ENCODE measurements around the gene LGI4.
A peak's percentile ranks its signal among the peaks of the same experiment; 100 is the strongest.
"Not testable (repeated sequence)": the region's sequence is repeated elsewhere in the genome, so short reads cannot be mapped to it uniquely, and the experiment has no call there.

The LGI4 gene

DNA sequence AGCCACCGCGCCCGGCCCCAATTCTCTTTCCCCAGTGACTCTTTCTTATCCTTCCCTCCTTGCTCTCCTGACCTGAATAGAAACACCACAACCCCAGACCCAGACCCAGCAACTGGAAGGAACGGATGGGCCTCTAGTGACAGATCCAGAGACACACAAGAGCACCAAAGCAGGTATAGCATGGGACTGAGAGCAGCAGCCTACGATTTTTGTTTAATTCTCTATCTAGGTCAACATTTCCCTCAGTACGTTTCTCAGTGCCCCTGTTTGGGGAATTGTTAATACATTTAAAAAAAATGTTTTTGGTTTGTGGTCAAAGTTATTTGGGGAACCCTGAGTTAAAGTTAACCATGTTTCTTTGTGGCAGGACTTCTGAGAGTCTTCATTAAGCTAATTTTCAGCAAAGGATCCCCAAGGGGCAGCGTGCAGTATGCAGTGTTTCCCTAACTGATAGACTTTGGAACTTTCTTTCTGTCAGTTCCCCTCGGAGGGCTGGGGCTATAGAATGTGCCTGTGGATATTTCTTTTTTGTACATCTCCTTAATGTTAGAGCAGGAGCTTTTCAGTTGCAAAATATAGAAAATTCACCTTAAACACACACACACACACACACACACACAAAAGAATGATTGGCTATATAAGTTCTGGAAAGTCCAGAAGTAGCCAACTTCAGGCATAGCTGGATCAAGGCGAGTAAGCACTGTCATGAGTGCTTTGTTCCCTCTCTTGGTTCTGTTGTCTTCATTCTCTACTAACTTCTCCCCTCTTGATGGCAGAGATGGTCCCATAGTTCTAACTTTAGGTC, 26.0 kb upstream of the LGI4 start:
- DNase-seq = no peak

DNA sequence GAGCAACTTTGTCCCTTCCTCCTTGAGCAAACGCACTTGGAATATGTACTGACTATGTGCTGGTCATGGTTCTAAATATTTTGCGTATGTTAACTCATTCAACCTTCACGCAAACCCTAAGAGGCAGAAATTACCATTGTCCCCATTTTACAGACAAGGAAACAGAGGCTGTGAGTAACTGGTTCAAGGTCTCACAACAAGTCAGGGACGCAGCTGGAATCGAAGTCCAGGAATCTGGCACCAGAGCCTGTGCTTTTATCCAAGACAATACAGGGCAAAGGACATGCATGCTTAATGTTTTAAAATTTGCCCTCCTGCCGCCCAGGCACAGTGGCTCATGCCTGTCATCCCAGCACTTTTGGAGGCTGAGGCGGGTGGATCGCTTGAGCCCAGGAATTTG, 24.7 kb upstream of the LGI4 start:
- no peak for DNase-seq

DNA sequence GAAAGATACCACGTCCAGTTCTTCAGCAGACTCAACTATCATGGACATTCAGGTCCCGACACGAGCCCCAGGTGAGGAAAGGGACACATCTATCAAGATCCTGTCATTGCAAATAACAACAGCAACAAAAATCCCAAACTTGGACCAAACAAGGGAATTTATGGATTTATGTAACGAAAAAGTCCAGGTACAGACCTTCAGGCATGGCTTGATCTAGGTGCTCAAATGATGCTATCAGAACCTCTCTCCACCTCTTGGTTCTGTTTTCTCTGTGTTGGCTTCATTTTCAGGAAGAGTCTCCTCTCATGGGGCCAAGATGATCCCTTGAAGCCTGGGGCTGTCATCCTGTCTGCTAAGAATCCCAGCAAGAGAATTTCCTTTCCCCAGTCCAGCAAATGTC, 22.6 kb upstream of the LGI4 start:
- DNase-seq = no peak

DNA sequence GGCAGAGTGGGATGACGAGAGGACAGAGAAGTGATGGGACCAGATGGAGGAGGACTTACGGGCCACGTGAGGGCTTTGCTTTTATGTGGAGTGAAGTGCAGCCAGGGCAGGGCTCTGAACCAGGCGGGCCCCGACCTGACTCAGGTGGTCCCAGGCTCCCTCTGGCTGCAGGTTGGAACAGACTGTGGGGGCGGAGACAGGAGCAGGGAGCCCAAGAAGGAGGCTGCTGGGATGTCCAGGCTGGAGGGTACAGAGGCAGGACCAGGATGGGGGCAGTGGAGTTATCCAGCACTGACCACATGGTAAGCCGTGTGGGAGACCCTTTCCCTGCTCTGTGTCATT, 21.8 kb upstream of the LGI4 start:
- no peak for DNase-seq

DNA sequence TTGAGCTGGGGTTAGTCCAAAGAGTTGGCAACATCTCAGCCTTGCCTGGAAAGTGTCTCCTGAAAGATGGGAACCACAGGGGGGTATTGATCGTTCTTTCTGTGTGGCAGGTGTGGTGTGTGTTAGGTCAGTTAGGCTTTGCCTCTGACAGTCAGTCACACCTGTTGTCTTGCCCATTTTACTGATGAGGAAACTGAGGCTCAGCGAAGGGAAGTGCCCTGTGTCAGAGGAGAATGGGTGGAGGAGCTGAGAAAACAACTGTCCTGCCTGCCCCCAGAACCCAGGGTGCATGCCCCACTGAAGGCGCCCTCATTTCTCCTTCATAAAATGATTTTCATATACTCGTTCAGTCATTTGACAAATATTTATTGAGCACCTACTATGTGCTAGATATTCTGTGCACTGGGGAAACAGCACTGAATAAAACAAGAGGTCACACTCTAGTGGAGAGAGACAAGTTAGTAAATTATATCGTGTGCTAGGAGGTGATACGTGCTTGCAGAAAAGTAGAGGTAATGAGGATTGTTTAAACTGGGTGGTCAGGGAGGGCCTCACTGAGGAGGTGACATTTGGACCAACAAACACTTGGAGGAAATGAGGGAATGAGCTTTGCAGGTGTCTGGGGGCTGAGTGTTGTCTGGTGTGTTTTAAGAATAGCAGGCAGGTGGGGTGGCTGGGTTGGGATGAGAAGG, 21.3 kb upstream of the LGI4 start:
- DNase-seq = no peak

DNA sequence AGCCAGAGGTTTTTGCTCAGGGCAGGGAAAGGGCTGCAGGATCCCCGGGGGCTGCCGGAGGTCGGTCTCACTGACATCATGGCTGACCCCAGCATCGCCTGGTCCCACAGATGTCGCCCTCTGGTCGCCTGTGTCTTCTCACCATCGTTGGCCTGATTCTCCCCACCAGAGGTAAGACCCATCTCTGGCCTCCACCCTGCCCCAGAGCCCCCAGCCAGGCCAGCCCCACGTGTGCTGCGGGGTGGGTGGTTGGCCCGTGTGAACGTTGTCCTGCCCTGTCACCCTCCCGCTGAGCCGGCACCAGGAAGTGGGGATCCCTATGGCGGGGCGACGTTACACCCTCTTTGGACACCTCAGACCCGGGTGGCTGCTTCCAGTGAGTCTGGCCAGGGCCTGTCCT, 20.6 kb upstream of the LGI4 start:
- DNase-seq = peak; percentile 37

DNA sequence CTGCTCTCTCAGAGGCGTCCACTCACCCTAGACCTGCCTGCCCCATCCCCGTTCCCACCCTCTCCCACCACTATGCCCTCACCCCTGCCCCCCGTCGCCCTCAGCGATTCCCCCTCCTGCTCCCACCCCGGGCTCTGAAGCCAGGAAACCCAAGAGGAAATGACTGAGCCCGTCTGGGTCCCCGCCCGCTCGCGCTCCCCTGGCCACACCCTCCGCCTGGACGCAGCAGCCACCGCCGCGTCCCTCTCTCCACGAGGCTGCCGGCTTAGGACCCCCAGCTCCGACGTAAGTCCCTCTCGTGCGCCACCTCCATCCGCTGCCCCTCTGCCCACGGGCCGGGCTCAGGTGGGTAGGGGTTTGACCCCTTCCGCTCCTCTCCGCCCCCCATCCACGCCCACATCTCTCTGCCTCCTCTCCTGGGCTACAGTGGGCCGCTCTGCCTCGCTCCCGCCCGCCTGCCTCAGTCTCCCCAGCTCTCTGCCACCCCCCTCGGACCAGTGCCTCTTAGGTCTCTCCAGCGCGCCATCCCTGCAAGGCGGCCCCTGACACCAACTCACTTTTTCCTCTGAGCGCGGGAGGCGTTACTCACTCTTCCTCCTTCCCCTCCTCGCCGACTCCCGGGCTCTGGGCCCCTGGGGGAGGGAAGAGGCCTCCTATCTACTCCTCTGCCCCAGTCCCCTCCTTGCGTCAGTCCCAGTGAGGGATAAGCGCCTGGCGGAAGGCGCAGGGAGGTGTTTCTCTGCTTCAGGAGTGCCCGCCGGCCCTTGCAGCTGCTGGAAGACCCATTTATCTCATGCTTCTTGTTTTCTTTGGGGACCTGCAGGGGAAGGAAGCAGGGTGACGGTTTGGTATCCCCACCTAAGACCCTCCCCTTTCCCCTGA, 19.9 kb upstream of the LGI4 start, which contains the start of gene FXYD5:
Gene FXYD5 (plus strand): TSS at position 211 of the 882 bp plus-strand sequence. CDS start 816 bp downstream, outside the sequence.
- peak; percentile 83 for DNase-seq

DNA sequence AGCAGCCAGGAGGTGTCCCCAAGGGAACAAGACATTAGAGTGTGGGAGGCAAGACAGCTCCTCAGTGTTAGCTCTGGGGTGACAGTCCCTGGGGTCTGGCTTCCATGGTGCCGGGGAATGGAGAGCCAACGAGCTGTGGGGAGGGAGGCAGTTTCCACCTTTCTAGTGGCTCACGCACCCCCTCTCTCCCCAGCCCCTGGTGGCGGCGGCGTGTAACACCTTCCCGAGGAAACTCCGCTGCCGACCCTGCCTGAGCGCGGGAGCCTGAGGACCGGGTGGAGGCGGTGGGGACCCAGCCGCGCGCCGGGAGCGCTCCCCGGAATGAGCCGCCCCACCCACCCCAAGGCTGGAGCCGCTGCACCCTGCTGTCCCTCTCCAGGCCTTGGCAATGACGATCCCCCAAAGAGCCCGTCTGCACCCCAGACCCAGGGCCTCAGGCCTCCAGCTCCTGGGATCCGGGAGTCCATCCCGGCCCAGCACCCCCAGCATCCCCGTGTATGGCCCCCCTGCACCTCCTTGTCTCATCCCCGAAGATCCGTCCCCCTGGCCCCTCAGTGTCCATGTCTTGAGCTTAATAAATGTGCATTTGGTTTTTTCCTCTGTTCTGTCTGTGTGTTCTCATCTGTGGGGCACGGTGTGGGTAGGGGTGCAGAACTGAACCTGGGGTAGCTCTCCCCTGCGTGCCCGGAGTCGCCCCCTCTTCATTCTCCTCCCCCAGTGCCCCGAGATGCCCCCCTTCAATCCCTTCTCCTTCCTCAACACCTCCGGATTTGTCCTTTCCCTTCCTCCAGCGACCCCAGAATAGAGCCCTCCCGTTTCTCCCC, 19.1 kb upstream of the LGI4 start:
- DNase-seq = peak; percentile 75

DNA sequence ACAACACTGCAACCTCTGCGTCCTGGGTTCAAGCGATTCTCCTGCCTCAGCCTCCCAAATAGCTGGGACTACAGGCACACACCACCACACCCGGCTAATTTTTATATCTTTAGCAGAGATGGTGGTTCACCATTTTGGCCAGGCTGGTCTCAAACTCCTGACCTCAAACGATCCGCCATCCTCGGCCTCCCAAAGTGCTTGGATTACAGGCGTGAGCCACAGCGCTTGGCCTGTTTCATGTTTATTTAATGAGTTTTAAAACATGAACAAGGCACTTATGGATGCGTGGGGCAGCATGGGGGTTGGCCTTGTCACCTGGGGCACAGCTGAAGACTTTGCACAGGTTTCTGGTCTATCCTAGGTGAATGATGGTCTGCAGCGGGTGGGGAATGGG, 18.3 kb upstream of the LGI4 start:
- not testable (repeated sequence) for DNase-seq

DNA sequence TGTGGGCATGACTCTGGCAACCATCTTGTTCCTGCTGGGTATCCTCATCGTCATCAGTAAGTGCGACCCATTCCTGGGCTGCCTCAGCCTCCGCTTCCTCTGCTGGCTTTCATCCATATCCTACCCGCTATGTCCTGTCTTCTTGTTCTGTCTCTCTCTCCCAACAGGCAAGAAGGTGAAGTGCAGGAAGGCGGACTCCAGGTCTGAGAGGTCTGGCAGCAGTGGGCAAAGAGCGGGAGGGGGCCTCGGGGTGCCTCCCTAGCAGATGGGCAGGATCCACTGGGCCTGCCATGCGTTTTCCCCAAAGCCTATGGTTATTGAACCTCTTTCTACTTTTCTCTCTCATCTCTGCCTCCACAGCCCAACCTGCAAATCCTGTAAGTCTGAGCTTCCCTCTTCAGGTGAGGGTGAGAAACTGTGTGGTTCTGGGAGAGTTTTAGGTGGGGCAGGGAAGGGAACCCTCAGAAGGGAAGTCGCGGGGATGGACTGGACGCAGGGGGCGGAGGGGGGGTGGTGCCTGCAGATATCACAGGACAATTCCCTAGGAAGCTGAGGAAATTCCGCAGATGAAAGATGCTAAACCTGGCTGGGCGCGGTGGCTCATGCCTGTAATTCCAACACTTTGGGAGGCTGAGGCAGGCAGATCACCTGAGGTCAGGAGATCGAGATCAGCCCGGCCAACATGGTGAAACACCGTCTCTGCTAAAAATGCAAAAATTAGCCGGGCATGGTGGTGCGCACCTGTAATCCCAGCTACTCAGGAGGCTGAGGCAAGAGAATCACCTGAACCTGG, 16.6 kb upstream of the LGI4 start:
- DNase-seq = no peak

DNA sequence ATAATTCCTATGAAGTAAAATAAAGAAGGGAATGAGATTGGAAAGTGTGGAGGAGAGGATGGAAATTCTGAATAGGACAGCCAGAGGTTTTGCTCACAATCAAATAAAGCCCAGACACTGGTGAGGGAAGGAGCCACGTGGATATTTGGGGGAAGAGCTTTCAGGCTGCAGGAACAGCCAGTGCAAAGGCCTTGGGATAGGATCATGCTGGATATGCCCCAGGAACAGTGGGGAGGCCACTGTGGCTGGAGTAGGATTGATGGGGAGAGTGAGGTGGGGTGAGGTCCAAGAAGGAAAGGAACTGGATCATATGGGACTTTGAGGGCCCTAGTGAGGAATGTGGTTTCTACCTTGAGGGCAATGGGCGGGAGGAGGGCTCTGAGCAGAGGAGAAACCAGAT, 15.6 kb upstream of the LGI4 start:
- DNase-seq = no peak

DNA sequence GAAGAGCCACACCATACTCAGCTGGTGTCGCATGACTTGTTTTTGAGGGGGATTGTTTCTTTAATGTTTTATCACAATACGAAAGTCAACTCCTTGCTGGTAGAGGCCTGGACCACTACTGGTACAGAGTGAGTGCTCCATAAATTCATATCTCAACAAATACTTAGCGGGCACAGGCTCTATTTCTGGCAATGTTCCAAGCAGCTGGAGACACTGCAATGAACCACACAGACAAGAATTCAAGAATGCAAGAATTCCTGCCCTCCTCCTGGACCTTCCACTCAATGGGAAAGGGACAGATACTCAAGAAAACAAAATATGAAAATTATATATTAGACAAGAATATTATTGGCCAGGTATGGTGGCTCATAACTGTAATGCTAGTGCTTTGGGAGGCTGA, 14.6 kb upstream of the LGI4 start:
- DNase-seq = no peak

DNA sequence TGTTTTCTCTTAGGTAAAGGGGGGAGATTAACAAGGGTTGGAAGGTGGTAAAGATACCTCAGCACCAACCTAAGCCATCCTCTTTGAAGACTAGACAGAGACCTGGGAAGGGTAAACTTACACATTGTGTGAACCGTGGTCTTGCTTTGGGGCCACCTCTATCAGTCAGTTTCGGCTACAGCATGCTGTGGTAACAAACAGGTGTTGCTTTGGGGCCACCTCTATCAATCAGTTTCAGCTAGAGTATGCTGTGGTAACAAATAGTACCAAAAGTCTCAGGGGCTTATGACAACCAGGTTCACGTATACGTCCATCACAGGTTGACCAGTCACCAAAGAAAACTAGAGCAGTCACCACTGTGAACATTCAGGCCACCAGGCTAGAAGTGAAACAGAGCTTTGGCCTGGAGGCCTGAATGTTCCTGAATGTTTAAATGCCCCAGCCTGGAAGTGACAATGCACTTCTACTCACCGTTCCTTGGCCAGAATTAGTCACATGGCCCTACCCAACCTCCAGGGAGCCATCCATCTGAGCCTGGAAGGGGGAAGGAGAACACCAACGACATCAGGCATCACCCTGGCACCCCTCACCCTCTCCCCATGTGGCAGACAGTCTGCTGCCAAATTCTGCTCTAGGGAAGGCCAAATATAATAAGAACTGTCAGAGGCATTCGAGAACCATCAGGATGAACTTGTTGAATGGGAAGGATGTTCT, 12.0 kb upstream of the LGI4 start:
- DNase-seq = no peak

DNA sequence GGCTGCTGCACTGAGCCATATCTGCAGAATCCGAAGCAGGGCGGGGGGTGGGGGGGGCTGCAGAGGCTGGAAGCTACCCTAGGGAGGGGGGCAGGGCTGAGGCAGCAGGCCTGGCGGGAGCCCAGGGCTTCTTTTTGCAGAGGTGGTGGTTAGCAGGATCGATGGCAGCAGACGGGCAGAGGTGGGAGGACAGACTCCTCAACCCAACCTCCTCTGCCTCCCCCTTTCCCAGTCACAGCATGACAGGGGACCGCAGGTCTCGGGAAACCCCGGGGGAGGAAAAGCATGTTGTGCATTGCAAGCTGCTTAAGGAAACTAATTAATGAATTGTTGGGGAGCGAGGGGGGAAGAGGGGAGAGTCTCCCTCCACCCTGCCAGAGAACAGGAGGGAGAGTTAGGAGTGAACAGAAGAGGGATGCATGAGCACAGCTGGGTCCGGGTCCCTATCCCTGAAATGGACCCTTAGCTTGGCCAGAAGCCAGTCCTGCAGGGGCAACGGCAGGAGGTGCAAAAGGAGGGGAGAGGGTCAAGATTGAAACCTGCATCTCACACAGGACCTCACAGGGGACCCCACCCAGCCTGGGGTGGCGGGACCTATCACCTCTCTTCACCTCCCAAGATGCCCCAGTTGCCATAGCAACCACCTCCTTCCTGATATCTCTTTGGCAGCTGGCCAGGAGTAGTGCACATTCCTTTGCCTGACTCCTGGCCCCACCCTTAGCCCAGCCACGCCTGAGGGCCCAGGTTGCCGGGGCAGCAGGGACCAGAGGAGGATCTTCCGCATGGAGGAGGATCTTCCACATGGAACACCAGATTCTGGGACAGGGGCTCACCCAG, 10.0 kb upstream of the LGI4 start:
- no peak for DNase-seq

DNA sequence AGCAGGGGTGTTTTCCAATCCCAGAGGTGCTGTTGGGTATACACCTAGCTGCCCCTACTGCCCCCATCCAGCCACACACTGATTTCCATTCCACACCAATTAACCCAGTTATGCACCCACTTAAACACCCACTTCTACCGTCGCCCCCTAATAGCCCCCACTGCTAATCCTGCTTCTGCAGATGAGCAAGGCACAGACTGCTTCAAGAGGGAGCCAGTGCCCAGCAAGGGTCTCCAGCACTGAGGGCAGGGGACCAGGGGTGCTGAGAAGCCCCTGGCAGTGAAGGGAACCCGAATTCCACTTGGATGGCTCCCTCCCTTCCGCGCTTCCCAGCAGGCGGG, 9.4 kb upstream of the LGI4 start:
- no peak for DNase-seq

DNA sequence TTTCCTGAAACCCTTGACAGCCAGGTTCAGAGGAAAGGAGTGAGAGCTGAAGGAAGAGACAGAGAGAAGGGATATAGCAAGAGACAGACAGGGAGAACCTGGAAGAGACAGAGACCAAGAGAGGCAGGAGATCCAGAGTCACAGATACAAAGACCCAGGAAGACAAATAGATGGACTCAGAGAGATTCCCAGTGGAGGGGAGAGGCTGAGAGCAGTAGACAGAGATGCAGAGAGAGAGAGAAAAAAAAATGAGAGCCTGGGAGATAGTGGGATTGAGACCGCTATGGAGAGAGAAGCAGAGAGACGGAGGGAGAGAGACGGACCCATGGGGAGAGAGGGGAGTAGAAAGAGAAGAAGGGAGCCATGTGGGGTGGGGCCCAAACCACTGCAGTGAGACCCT, 9.0 kb upstream of the LGI4 start:
- DNase-seq = no peak

DNA sequence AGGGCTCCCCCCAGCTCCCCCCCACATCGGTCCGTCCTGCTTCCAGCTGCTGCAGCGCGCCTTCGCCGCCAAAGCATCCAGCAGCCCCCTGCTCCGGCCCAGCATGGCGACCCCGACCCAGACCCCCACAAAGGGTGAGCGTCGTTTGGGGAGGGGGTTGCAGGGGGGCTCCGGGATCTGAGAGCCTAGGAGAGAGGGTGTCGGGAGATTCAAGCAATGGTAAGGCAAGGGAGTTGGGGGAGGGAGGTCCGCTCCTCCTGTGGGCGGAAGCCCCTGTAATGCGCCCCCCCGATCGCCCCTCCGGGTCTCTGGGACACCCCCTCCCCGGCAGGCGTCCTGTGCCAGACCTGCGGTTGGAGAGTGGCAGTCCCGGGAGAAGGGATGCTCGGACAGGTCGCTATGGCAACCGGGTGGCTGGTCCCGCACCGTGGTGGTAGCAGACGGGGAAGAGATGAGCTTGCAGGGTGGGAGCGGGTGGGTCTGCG, 8.4 kb upstream of the LGI4 start, which contains the start of gene FXYD7:
Gene FXYD7 (plus strand): TSS at position 25 of the 485 bp plus-strand sequence. CDS start 79 bp downstream, at position 104.
- DNase-seq = no peak

DNA sequence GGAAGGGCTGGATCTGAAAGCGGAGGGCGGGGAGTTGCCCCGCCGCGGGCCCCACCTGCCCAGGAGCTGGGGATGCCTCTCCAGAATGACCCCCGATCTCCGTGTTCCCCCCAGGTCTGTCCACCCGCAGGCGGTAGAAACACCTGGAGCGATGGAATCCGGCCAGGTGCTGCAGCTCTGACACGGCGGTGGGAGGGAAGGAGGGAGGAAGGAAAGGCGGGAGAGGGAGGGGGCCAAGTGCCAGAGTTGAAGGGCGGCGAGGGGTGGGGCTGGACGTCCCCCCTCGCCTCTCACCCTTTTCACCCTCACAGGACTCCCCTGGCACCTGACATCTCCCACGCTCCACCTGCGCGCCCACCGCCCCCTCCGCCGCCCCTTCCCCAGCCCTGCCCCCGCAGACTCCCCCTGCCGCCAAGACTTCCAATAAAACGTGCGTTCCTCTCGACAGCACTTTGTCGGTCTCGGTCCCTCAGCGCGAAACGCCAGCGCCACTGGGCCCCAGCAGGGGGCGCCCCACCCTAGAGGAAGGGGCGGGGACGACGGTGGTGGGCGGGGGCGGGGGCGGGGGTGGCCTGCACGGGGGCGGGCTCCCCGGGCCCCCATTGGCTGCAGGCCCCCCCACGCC, 7.9 kb upstream of the LGI4 start:
- peak; percentile 66 for DNase-seq

DNA sequence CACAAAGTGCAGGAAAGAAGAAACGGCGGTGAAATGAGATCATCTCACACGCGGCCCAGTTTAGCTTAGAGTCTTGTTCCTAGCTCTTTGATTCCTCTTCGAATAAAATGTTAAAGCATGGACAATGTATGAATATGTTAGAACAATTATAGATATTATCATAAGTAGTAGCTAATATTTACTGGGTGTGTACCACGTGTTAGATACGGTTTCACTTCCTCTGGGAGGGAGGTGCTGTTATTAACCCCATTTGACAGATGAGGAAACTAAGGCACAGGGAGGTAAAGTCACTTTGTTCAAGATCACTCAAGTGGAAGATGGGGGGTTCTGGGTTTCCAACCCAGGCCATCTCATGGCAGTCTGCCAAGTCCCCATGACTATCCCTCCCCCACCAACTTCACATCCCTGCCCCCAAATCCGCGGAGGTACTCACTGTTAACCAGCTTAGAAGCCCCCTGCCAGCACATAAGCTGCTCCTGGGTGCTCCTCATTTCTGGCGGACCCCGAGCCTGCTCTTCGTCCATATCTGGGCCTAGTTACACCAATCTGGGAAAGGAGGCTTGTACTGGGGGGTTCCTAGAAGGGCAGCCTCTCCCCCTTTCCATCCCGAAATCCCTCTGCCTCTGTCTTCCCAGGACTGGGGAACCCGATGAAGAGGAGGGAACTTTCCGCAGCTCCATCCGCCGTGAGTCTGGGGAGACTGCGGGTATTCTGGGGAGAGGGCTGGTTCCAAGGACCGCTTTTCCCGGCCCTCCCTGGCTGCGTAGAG, 7.2 kb upstream of the LGI4 start:
- DNase-seq = no peak
